ENCODE data around the gene AP1S2. TPM values are rescaled to one million over a fixed set of nuclear protein-coding genes. Genes with fewer than 3 reads are reported as not detected.

AP1S2 gene
- total and polyA plus RNA-seq, 10 of the 15 experiments (the other 5 are each of a cell fraction or from before 2014, with no cell fraction given), result 25.6 to 105 (median 50.7) TPM

GRCh38 chrX:15854712-15855567 lies at the start of gene AP1S2 (continued):
- peak; percentile 89 for TF ChIP-seq USF2 (IDR thresholded peaks at IDR 0.05; ENCODE audit: borderline replicate concordance, low read depth, low read length)
- TF ChIP-seq POU2F2 (IDR thresholded peaks at IDR 0.05; ENCODE audit: borderline replicate concordance, low read depth, low read length), result no peak
- no peak for TF ChIP-seq TCF7 (IDR thresholded peaks at IDR 0.05; ENCODE audit: borderline replicate concordance)
- TF ChIP-seq RELA (IDR thresholded peaks at IDR 0.05; ENCODE audit: borderline replicate concordance, partially characterized antibody), result peak; percentile 46
- TF ChIP-seq ATF7 (IDR thresholded peaks at IDR 0.05; ENCODE audit: low read depth), result no peak
- TF ChIP-seq ZBTB33 (IDR thresholded peaks at IDR 0.05), result no peak
- TF ChIP-seq LARP7 (IDR thresholded peaks at IDR 0.05), result 0 out of 2 replicates have a peak, but pooled peaks have one; percentile 41
- TF ChIP-seq CBX5 (IDR thresholded peaks at IDR 0.05; ENCODE audit: low read depth), result no peak
- TF ChIP-seq YBX1 (IDR thresholded peaks at IDR 0.05), result no peak
- 0 out of 2 replicates have a peak, but pooled peaks have one; percentile 38 for TF ChIP-seq TCF3 (IDR thresholded peaks at IDR 0.05; ENCODE audit: borderline replicate concordance, insufficient read depth, low read depth, low read length)
- TF ChIP-seq USF1 (IDR thresholded peaks at IDR 0.05; ENCODE audit: borderline replicate concordance, extremely low read length, insufficient read depth, low read depth, low read length), result peak; percentile 95
- TF ChIP-seq SIX5 (IDR thresholded peaks at IDR 0.05; ENCODE audit: low read depth, low read length, severe bottlenecking), result no peak
- TF ChIP-seq NFYB (IDR thresholded peaks at IDR 0.05; ENCODE audit: insufficient read depth, low read depth, low read length), result peak; percentile 85; the same call in 1 of the 2 replicates
- TF ChIP-seq SPI1 (IDR thresholded peaks at IDR 0.05; ENCODE audit: borderline replicate concordance, insufficient read depth, low read depth, low read length), result peak; percentile 89
- peak; percentile 87 for TF ChIP-seq GATAD2B (conservative IDR thresholded peaks at IDR 0.05; ENCODE audit: low read depth)
- TF ChIP-seq ETV6 (conservative IDR thresholded peaks at IDR 0.05 in 1 of 2, IDR thresholded peaks at IDR 0.05 in 1 of 2; ENCODE audit: borderline replicate concordance in 1 of 2, low read depth in 1 of 2), result peak in 1 of 2 experiments; percentile 81; a peak in 1 of 4 replicates
- TF ChIP-seq FOXM1 (IDR thresholded peaks at IDR 0.05; ENCODE audit: low read depth, low read length), result no peak
- TF ChIP-seq EZH2 (IDR thresholded peaks at IDR 0.05; ENCODE audit: borderline replicate concordance, control insufficient read depth, low read depth, low read length), result no peak
- TF ChIP-seq SUPT20H (IDR thresholded peaks at IDR 0.05; ENCODE audit: borderline replicate concordance, control insufficient read depth, low read depth, low read length), result no peak
- peak; percentile 83; the same call in 1 of the 2 replicates for TF ChIP-seq ATF3 (IDR thresholded peaks at IDR 0.05; ENCODE audit: borderline replicate concordance, extremely low read depth, low read depth, low read length)
- no peak for TF ChIP-seq IRF4 (IDR thresholded peaks at IDR 0.05; ENCODE audit: low read depth, low read length)
- no peak for TF ChIP-seq BCL3 (IDR thresholded peaks at IDR 0.05; ENCODE audit: borderline replicate concordance, insufficient read depth, low read depth, low read length, poor library complexity, severe bottlenecking)
- 0 out of 2 replicates have a peak, but pooled peaks have one; percentile 7 for TF ChIP-seq NR2F1 (conservative IDR thresholded peaks at IDR 0.05)

Measured in GM12878 (cell line).